Testis (tissue), 3 donors: ENCODE data around the gene DHRS4L2. TPM values are rescaled to one million over a fixed set of nuclear protein-coding genes. Genes with fewer than 3 reads are reported as not detected.
"Not testable (repeated sequence)": the region's sequence is repeated elsewhere in the genome, so short reads cannot be mapped to it uniquely, and the experiment has no call there.

ENCODE experiments used
- DNase-seq: peaks from one replicate; pipeline ENCODE4 v3.0.0-alpha.2; 2019
- H3K27ac ChIP-seq, 2 donors: fragments of 200-600 bp; sonication (generic); one replicate each; pipeline ENCODE4 v1.5.1; 2019
- H3K27me3 ChIP-seq: fragments of 200-600 bp; sonication (generic); one replicate; pipeline ENCODE4 v1.5.1; 2019
- H3K36me3 ChIP-seq: fragments of 200-600 bp; sonication (generic); one replicate; pipeline ENCODE4 v1.5.1; 2017; ENCODE audit warnings: low read depth; ENCODE audit errors: missing control alignments
- H3K4me1 ChIP-seq: fragments of 200-600 bp; sonication (generic); one replicate; pipeline ENCODE4 v1.5.1; 2019
- H3K4me3 ChIP-seq, 2 donors: fragments of 200-600 bp; sonication (generic); one replicate each; pipeline ENCODE4 v1.5.1; 2017 to 2019
- H3K9me3 ChIP-seq: fragments of 200-600 bp; sonication (generic); one replicate; pipeline ENCODE4 v1.5.1; 2017
- CTCF ChIP-seq, 3 experiments: fragments of 450-650 bp in 2 of 3; fragments of 200-600 bp in 1 of 3; sonication (generic) in 1 of 3; IDR thresholded peaks; one replicate each; pipeline ENCODE4 v1.5.1; 2016 to 2019; ENCODE audit warnings: antibody characterized with exemption in 3 of 3, mild to moderate bottlenecking in 2 of 3, moderate library complexity in 1 of 3
- POLR2A ChIP-seq: fragments of 450-650 bp; IDR thresholded peaks from one replicate; pipeline ENCODE4 v1.6.1; 2017; ENCODE audit warnings: antibody characterized with exemption, mild to moderate bottlenecking, moderate library complexity
- WGBS, 2 donors: methylation state at CpG; one replicate each; pipeline ENCODE4 v1.1.5; 2018; 5-methylcytosine and 5-hydroxymethylcytosine counted together
- intact Hi-C: fragments of 100-400 bp; cut with DNase I; formaldehyde crosslinking; loops from one replicate; pipeline ENCODE4 v1.15.1; 2023; ENCODE audit warnings: low total_unique reads
- polyA plus RNA-seq: library from polyadenylated mRNA; stranded (reverse); fragments of 350-450 nt; fragmentation: Illumina TruSeq; extraction: RNeasy Lipid Tissue Mini Kit (QIAGEN cat#74804); gene quantifications from one replicate; pipeline ENCODE4 v1.2.3, GENCODE V29; 2014; ENCODE audit warnings: low read depth, low replicate concordance; ENCODE audit not compliant: insufficient read depth
- total RNA-seq, 2 donors: library from RNA; depleted of rRNA; stranded (reverse); fragments of >200 nt; gene quantifications; one replicate each; pipeline ENCODE4 v1.2.3, GENCODE V29; 2016

The DHRS4L2 gene
- total and polyA plus RNA-seq, 3 donors from 2014 or later = 15.7 to 23.4 (median 22.4) TPM

GRCh38 chr14:24037658-24038037 is 48.9 kb downstream of the DHRS4L2 start:
- Histone ChIP-seq H3K4me3 (no peak overlapping the region), H3K4me1 (no peaks in the 10 kb centered on the region), H3K27ac (no peak overlapping the region), H3K36me3 (no peaks in the 10 kb centered on the region), H3K27me3 (no peaks in the 10 kb centered on the region), H3K9me3 (no peaks in the 10 kb centered on the region)
- 51 to 63% methylated on average over 14 of the region's 14 CpGs for WGBS, 2 donors
- TF ChIP-seq CTCF (IDR thresholded peaks at IDR 0.05) = no peak
- no peak for TF ChIP-seq POLR2A
- DNase-seq = no peak
- intact Hi-C loops = no loop called here

GRCh38 chr14:24038686-24039085 is 50.0 kb downstream of the DHRS4L2 start:
- TF ChIP-seq POLR2A = no peak
- Histone ChIP-seq H3K4me1 (no peaks in the 10 kb centered on the region), H3K4me3 (no peak overlapping the region), H3K27me3 (no peaks in the 10 kb centered on the region), H3K9me3 (no peaks in the 10 kb centered on the region), H3K36me3 (no peaks in the 10 kb centered on the region), H3K27ac (no peak overlapping the region)
- WGBS, 2 donors = 87 to 90% methylated on average over 2 of the region's 2 CpGs
- intact Hi-C loops = no loop called here
- no peak for DNase-seq

- H3K4me3 ChIP-seq = no peak overlapping the region
- TF ChIP-seq CTCF (IDR thresholded peaks at IDR 0.05) (no peak), POLR2A (no peak)
- H3K9me3 ChIP-seq = no peaks in the 10 kb centered on the region
- WGBS, 2 donors = 56 to 72% methylated on average over 2 of the region's 2 CpGs
- DNase-seq = no peak
- H3K4me1 ChIP-seq = no peaks in the 10 kb centered on the region
- H3K36me3 ChIP-seq = no peaks in the 10 kb centered on the region
- intact Hi-C loops = no loop called here
- H3K27ac ChIP-seq = no peak overlapping the region
- H3K27me3 ChIP-seq = no peaks in the 10 kb centered on the region
Measured at GRCh38 chr14:24040692-24041091, 52.0 kb downstream of the DHRS4L2 start.

GRCh38 chr14:24042746-24043145 is 54.0 kb downstream of the DHRS4L2 start:
- Histone ChIP-seq H3K27me3 (no peaks in the 10 kb centered on the region), H3K27ac (no peak overlapping the region), H3K4me1 (no peaks in the 10 kb centered on the region), H3K4me3 (no peak overlapping the region), H3K9me3 (no peaks in the 10 kb centered on the region), H3K36me3 (no peaks in the 10 kb centered on the region)
- TF ChIP-seq POLR2A (no peak), CTCF (IDR thresholded peaks at IDR 0.05) (no peak)
- 55 to 59% methylated on average over 5 of the region's 5 CpGs for whole genome bisulfite sequencing, 2 donors
- intact Hi-C loops = no loop called here
- no peak for DNase-seq

- H3K36me3 ChIP-seq, H3K4me3 ChIP-seq, H3K4me1 ChIP-seq, H3K27ac ChIP-seq, intact Hi-C loops, H3K9me3 ChIP-seq, H3K27me3 ChIP-seq: not testable (repeated sequence)
- 76 to 84% methylated on average over 2 of the region's 2 CpGs for WGBS, 2 donors
- peak; percentile 9 for DNase-seq
Measured at GRCh38 chr14:24049002-24049401, 60.3 kb downstream of the DHRS4L2 start.

- H3K4me3 ChIP-seq, intact Hi-C loops, H3K9me3 ChIP-seq, H3K4me1 ChIP-seq, H3K27ac ChIP-seq, H3K27me3 ChIP-seq, H3K36me3 ChIP-seq: not testable (repeated sequence)
- DNase-seq = peak; percentile 9
- WGBS, 2 donors = 39 to 59% methylated on average over 5 to 8 of the region's 8 CpGs
Measured at GRCh38 chr14:24050753-24051152, 62.0 kb downstream of the DHRS4L2 start.
